KG1 (cell line): ENCODE measurements around the gene PRDM16.

Experiments used
- DNase-seq: peaks from one replicate; lab custom pipeline; 2025; lab: John Stamatoyannopoulos, UW

The PRDM16 gene

GRCh38 chr1:3451994-3452865 is 383.2 kb downstream of the PRDM16 start:
- DNase-seq, result no peak

- DNase-seq, result no peak
These were observed 383.8 kb downstream of the PRDM16 start for GRCh38 chr1:3452866-3453175.

DNA sequence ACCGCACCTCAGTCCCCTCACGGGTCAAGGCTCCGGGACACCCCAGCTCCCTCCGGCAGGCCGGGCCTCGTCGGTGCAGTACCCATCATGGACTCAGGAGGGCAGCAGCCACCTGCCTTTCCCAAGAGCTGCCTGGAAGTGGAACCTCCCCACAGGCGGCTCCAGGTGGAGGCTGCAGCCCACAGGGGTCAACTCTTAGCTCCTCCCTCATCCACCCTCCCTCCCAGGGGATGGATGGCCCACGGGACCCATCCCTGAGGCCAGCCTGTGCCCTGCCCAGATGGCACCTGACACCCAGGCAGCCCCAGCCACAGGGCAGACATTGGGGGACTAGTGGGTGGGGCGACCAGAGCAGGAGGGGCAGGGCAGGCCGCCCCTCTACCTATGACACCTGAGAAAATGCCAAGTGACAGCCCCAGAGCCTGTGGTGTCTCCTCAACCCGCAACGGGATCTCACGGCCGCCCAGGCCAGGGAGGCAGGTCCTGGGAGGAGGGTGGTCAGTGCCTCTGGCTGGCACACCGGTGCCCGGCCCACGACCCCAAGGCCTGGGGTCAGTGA is 384.3 kb downstream of the PRDM16 start:
- peak; percentile 9 for DNase-seq

GRCh38 chr1:3453891-3454810 is 385.1 kb downstream of the PRDM16 start, which contains the start of gene ARHGEF16:
ARHGEF16 (plus strand) TSS chr1:3454665; CDS start chr1:3463085, 8,420 bp downstream.
- DNase-seq, result no peak

GRCh38 chr1:3454811-3455618 is 386.0 kb downstream of the PRDM16 start:
- peak; percentile 4 for DNase-seq

DNA sequence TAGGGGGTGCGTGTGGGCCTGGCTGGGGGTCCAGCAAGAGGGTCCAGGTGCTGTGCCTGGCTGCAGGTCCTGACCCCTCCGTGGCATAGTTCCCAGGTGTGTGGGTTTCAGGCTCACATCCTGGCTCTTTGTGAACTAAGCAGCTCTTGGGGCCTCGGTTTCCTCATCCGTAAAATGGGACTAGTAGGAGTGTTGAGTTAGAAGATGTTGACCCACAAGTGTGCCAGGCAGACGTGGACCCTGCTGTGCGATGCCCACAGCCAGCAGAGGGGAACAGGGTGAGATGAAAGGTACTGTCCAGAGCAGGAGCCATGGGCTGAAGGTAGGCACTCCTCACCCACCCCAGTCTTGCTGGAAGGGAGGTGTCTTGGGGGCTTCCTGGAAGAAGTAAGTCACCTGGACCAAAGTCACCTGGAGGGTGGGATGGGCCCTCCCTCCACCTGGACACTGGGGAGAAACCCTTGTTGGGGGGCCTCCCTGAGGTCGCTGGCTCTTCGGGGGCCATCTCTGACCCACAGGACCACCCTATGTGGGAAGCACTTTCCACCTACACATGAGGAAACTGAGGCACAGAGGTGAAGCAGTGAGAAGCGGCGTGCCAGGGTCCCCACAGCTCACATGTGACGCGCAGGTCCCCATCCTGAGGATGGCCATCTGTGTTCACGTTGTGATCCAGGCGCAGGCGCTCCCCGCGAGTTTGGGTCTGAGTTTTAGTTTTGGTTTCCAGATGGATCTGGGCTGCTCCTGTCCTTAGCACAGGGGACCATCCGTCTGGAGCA is 386.9 kb downstream of the PRDM16 start:
- DNase-seq, result no peak

GRCh38 chr1:3456449-3456963 is 387.5 kb downstream of the PRDM16 start:
- no peak for DNase-seq

GRCh38 chr1:3456964-3457909 is 388.2 kb downstream of the PRDM16 start:
- no peak for DNase-seq

DNA sequence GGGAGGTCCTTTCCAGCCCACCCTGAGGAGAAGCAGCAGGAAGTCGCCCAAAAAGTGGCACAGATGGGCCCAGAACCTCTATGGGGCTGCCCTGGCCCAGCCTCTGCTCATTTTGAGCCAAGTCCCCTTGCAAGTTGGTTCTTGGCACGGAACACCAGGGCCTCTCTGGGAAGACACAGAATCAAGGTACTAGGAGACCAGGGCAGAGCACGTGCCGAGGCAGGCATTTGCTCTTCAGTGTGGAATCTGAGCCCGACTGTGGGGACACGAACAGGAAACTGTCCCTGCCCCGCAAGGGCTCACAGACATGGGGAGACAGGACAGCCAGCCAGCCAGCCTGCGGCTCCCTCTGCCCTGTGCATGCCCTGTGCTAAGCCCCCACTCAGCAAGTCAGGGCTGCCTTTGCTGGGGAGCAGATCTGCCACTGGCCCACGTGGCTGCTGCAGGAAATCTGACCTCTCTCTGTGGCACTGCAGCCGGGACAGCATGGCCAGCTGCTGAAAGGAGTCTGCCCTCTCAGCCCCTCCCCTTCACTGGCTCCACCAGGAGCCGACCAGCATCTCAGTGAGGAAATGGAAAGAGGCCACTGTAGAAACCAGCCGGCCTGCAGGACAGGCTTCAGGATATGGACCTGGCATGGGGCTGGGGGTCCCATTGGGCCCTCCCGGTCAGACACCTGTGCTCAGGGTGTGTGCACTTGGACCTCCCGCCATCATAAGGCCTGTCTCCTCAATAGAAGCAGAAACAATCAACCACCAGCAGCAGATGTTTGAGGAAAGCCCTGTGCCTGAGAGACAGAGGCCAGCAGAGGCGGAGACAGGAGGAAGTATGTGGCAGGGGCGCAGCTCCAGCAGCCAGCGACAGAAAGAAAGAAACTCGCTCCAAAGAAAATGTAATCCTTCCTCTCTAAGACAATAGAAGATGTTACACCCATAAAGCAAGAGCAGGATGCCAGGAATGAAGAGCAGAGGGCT is 389.2 kb downstream of the PRDM16 start:
- no peak for DNase-seq

DNA sequence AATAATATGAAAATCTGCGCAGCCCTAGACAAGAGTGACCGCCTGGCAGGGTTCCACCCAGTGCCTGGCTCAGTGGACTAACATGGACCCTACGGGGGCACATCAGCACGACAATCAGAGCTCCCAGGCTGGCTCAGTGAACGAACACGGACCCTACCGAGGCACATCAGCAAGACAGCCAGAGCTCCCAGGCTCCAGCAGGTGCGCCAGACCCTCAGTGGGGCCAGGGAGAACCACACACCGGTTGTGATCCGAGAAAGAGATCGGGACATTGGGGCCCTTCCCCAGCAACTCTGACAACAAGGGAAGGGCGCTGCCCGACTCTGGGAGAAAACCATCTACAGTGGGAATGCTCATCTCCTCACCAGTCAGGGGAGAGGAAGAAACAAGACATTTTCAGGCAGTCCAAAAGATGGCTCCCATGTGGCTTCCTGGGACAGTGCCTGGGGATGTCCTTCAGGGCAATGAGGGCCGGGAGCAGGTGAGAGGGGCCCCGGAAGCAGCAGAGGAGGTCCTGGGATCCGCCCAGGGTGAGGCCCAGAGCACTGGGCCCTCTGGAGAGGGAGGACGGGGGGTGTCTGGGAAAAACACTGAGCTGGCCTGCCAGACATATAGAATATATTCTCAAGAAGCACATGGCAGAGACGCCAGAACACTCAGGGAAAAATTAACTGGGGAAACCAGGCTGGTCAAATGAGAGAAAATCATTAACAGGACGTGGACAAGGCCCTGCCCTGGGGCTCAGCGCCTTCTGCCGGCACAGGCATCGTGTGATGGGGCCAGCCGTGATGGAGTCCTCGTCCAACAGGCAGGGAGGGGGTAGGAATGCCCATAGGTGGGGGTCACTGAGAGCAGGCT is 390.3 kb downstream of the PRDM16 start:
- no peak for DNase-seq

GRCh38 chr1:3459940-3460671 is 391.1 kb downstream of the PRDM16 start:
- DNase-seq, result no peak

DNA sequence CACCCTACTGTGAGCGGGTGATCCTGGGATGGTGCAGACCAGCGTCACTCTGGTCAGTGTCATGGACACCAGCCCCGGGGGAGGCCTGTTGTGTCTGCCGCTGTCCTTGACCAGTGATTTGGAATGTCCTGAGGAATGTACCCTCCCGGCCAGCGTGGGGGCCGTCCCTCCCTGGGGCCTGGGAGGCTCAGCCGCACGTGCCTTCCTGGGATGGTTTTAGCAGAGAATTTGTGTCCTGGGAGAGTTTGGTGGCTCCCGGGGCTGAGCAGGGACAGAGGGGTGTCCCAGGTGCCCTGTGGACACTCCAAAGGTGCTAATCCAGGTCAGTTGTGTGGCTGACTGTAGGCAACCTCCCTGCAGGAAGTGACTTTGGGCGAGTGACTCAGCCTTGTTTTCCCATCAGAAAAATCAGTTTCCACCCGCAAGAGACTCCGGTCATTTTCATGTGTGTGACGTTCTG is 391.7 kb downstream of the PRDM16 start:
- DNase-seq, result no peak

- no peak for DNase-seq
These were observed 392.4 kb downstream of the PRDM16 start for GRCh38 chr1:3461238-3461933.

- DNase-seq, result no peak
These were observed 392.9 kb downstream of the PRDM16 start for GRCh38 chr1:3461934-3462275.

DNA sequence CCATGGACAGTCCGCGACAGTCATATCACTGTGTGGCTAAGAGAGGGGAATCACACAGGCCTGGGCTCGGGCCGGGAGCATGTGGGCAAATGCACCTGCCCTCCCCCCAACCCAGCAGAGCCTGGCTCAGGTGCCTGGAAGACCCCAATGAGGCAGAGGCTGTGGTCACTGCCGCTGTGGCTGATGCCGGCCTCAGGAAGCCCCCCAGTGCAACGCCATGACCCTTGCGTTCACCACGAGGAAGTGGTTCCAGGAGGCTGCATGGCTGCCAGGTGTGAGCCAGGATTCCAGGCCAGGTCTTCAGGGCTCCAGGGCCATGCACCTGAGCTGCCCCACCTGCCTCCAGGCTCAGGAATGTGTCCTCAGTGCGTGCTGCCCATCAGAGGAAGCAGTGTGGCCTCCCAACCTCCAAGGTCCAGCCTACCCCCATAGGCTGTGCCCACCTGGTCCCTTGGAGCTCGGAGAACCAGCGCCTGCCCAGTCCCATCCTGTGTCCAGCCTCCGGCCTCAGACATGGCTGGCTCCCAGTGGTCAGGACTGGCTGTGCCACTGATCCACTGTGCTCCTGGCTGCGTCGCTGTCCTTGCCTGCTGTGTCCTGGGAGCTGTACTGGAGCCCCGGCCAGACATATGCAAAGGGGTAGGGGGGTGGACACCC is 393.5 kb downstream of the PRDM16 start:
- no peak for DNase-seq

- no peak for DNase-seq
These were observed 394.0 kb downstream of the PRDM16 start for GRCh38 chr1:3463013-3463385.
